Endodermal cell (in vitro differentiated cells): ENCODE data around the gene ADGRF4. TPM values are rescaled to one million over a fixed set of nuclear protein-coding genes. Genes with fewer than 3 reads are reported as not detected.

ENCODE experiments used
- DNase-seq: peaks from one replicate; pipeline ENCODE4 v3.0.0-alpha.2; 2017
- H3K27ac ChIP-seq: 2 replicates; pipeline ENCODE4 v1.5.1; 2013; ENCODE audit warnings: mild to moderate bottlenecking, low read depth, low read length, moderate library complexity
- H3K27me3 ChIP-seq: 2 replicates; pipeline ENCODE4 v1.6.1; 2013; ENCODE audit warnings: mild to moderate bottlenecking, low read length, moderate library complexity; ENCODE audit not compliant: insufficient read depth, control insufficient read depth, poor library complexity, severe bottlenecking
- H3K36me3 ChIP-seq: 2 replicates; pipeline ENCODE4 v1.7.0; 2013; ENCODE audit warnings: mild to moderate bottlenecking, low read length, moderate library complexity; ENCODE audit not compliant: control insufficient read depth, insufficient read depth
- H3K4me1 ChIP-seq: one replicate; pipeline ENCODE4 v1.7.0; 2013; ENCODE audit warnings: low read length; ENCODE audit not compliant: control insufficient read depth, insufficient read depth
- H3K4me3 ChIP-seq: 2 replicates; pipeline ENCODE4 v1.5.1; 2013; ENCODE audit warnings: mild to moderate bottlenecking, low read length, moderate library complexity
- H3K9ac ChIP-seq: 2 replicates; pipeline ENCODE4 v1.6.1; 2013; ENCODE audit warnings: mild to moderate bottlenecking, low read length, moderate library complexity; ENCODE audit not compliant: poor library complexity, severe bottlenecking; ENCODE audit errors: extremely low read depth
- H3K9me3 ChIP-seq: 2 replicates; pipeline ENCODE4 v1.6.1; 2013; ENCODE audit warnings: mild to moderate bottlenecking, low read length, moderate library complexity; ENCODE audit not compliant: control insufficient read depth
- H3K27ac Mint-ChIP-seq: 2 replicates; pipeline ENCODE4 v1.8.0; 2020; ENCODE audit warnings: mixed read lengths
- H3K27me3 Mint-ChIP-seq: 2 replicates; pipeline ENCODE4 v1.8.0; 2021; ENCODE audit warnings: mild to moderate bottlenecking, mixed read lengths; ENCODE audit not compliant: insufficient read depth
- H3K36me3 Mint-ChIP-seq: 2 replicates; pipeline ENCODE4 v1.8.0; 2020; ENCODE audit warnings: low read depth, mixed read lengths
- H3K4me1 Mint-ChIP-seq: 2 replicates; pipeline ENCODE4 v1.8.0; 2020; ENCODE audit warnings: mixed read lengths
- H3K4me3 Mint-ChIP-seq: 2 replicates; pipeline ENCODE4 v1.8.0; 2020; ENCODE audit warnings: mild to moderate bottlenecking, moderate library complexity, mixed read lengths
- H3K9me3 Mint-ChIP-seq: 2 replicates; pipeline ENCODE4 v1.8.0; 2020; ENCODE audit warnings: mild to moderate bottlenecking, mixed read lengths
- CTCF ChIP-seq: fragments of 200-600 bp; sonication (generic); conservative IDR thresholded peaks from 2 replicates; pipeline ENCODE4 v1.5.0; 2021; ENCODE audit warnings: antibody characterized with exemption, mild to moderate bottlenecking
- WGBS, 2 experiments: methylation state at CpG; one replicate each; pipeline versions ENCODE4 v1.1.5 to v1.1.7; 2013; ENCODE audit warnings: missing lambda C conversion rate in 2 of 2, mixed read lengths in 1 of 2; ENCODE audit not compliant: insufficient coverage in 1 of 2, insufficient read length in 1 of 2; 5-methylcytosine and 5-hydroxymethylcytosine counted together
- total RNA-seq, 2 donors: library from RNA; stranded (reverse); fragmentation: NEBNext Ultra II Directional in 1 of 2; extraction: Animal tissue kit (Norgen Biotek cat#: 25700) in 1 of 2; gene quantifications; 2 replicates in 1 of 2; 3 replicates in 1 of 2; pipeline ENCODE4 v1.2.1, GENCODE V29; 2021

The ADGRF4 gene
- total RNA-seq, 2 donors from 2014 or later, result 0.18 to 1.3 TPM

GRCh38 chr6:47677381-47678100 is 20.8 kb upstream of the ADGRF4 start:
- Histone ChIP-seq H3K27ac (no peak overlapping the region), H3K9ac (no peak overlapping the region), H3K9me3 (peaks cover 12% of the 10 kb centered on the region), H3K27me3 (no peaks in the 10 kb centered on the region), H3K4me3 (no peak overlapping the region), H3K36me3 (peaks cover 83% of the 10 kb centered on the region), H3K4me1 (no peaks in the 10 kb centered on the region)
- no peak overlapping the region for H3K4me3 Mint-ChIP-seq
- 88 to 98% methylated on average over 4 of the region's 4 CpGs for WGBS, 2 experiments
- no peak for DNase-seq
- H3K27me3 Mint-ChIP-seq, result no peaks in the 10 kb centered on the region
- H3K27ac Mint-ChIP-seq, result no peak overlapping the region
- peaks cover 44% of the 10 kb centered on the region for H3K36me3 Mint-ChIP-seq
- H3K4me1 Mint-ChIP-seq, result peaks cover 5% of the 10 kb centered on the region
- no peak for TF ChIP-seq CTCF
- H3K9me3 Mint-ChIP-seq, result no peaks in the 10 kb centered on the region

GRCh38 chr6:47678739-47679138 is 19.6 kb upstream of the ADGRF4 start:
- Mint-ChIP-seq H3K9me3 (no peaks in the 10 kb centered on the region), H3K36me3 (peaks cover 45% of the 10 kb centered on the region), H3K4me3 (no peak overlapping the region), H3K27ac (no peak overlapping the region), H3K27me3 (no peaks in the 10 kb centered on the region), H3K4me1 (peaks cover 6% of the 10 kb centered on the region)
- no peak overlapping the region for H3K4me3 ChIP-seq
- H3K27ac ChIP-seq, result no peak overlapping the region
- no peak overlapping the region for H3K9ac ChIP-seq
- no peaks in the 10 kb centered on the region for H3K4me1 ChIP-seq
- H3K27me3 ChIP-seq, result no peaks in the 10 kb centered on the region
- peaks cover 91% of the 10 kb centered on the region for H3K36me3 ChIP-seq
- no peak for TF ChIP-seq CTCF
- H3K9me3 ChIP-seq, result peaks cover 12% of the 10 kb centered on the region
- WGBS, 2 experiments, result 97 to 100% methylated on average over 1 of the region's 1 CpG
- no peak for DNase-seq

- no peak overlapping the region for H3K27ac Mint-ChIP-seq
- 59 to 100% methylated on average over 2 to 4 of the region's 4 CpGs for WGBS, 2 experiments
- H3K9ac ChIP-seq, result no peak overlapping the region
- H3K4me1 ChIP-seq, result peaks cover 2% of the 10 kb centered on the region
- H3K36me3 ChIP-seq, result peaks cover 88% of the 10 kb centered on the region
- peaks cover 12% of the 10 kb centered on the region for H3K9me3 ChIP-seq
- no peaks in the 10 kb centered on the region for H3K27me3 ChIP-seq
- TF ChIP-seq CTCF, result no peak
- no peak overlapping the region for H3K4me3 ChIP-seq
- H3K36me3 Mint-ChIP-seq, result peaks cover 41% of the 10 kb centered on the region
- H3K4me3 Mint-ChIP-seq, result no peak overlapping the region
- DNase-seq, result no peak
- no peaks in the 10 kb centered on the region for H3K9me3 Mint-ChIP-seq
- peaks cover 12% of the 10 kb centered on the region for H3K4me1 Mint-ChIP-seq
- no peaks in the 10 kb centered on the region for H3K27me3 Mint-ChIP-seq
- H3K27ac ChIP-seq, result no peak overlapping the region
Observed at GRCh38 chr6:47679322-47679906, 19.0 kb upstream of the ADGRF4 start.
